Activated CD4-positive, alpha-beta T cell treated with anti-CD3 and anti-CD28 coated beads, Interleukin-2, amount 50 U/mL, for 4 hours (primary cell): ENCODE data around the gene SYTL1.

Experiments
- DNase-seq, 2 experiments: peaks; one replicate each; pipeline ENCODE4 v3.0.0-alpha.2; 2020

Gene SYTL1

DNA sequence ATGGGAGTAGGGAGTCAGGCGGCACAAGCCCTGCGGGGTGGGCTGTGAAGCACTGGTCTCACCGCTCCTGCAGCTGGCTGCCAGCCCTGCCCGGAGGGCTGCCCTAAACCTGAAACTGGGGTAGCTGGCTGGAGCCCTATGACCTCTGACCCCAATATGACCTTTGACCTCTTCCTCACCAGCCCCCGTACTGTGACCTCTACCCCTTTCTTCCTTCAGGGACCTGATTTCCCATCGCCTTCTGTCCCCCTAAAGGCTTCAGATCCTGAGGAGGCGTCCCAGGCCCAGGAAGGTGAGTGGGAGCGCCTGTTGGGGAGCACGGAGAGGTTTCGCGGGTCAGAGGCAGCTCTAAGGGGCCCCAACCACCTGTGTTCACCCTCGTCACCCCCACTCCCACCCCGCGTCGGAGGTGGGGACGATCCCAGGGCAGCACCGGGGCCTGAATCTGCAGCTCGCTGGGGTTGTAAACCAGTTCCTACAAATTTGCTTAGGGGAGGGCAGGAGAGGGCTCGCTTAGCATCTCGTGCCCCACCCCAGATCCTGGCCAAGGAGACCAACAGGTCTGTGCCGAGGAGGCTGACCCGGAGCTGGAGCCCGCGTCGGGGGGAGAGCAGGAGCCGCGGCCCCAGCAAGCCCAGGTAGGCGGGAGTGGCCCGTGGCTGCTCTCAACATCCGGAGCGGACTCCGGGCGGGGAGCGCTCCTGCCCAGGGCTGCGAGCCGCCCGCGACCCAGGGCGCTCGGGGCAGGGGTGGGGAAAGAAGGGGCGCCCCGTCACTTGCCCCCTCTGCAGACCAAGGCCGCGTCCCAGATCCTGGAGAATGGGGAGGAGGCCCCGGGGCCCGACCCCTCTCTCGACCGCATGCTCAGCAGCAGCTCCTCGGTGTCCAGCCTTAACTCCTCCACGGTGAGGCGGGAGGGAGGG, 7.3 kb downstream of the SYTL1 start:
- DNase-seq, result no peak

- no peak for DNase-seq
Observed at GRCh38 chr1:27349784-27350662, 8.2 kb downstream of the SYTL1 start.

DNA sequence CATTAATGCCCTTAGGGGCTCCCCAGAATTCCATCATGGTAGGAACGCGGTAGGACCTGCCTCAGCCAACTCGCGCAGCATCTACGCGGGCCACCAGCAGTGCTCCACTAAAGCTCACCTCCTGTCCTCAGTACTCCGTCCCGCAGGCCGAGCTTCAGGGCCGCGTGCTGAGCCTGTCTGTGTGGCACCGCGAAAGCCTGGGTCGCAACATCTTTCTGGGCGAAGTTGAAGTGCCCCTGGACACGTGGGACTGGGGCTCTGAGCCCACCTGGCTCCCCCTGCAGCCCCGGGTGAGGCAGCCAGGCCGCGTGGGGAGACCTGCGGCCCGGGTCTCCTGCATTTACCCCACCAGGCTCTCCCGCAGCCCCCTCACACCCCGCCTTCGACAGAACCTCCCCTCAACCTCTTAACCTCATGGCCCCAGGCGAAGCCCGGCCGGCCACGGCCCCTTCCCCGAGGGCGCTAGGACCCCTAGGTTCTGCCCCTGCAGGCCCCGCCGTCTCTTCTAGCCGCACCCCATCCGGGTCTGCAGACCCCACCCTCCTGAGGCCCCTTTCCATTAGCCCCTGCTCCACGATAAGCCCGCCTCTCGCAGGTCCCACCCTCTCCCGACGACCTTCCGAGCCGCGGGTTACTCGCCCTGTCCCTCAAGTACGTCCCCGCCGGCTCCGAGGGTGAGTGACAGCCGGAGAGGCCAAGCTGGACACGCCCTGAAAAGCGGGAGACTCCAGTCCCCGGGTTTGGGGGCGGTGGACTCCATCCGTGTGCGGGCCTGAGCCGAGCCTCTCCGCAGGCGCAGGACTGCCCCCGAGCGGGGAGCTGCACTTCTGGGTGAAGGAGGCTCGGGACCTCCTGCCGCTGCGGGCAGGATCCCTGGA, 9.1 kb downstream of the SYTL1 start:
- no peak for DNase-seq

- no peak for DNase-seq
Observed at GRCh38 chr1:27351541-27352107, 9.8 kb downstream of the SYTL1 start.

GRCh38 chr1:27353166-27353565, 11.3 kb downstream of the SYTL1 start:
- DNase-seq, result no peak

- DNase-seq, result no peak
Observed at GRCh38 chr1:27353629-27354028, 11.8 kb downstream of the SYTL1 start.

DNA sequence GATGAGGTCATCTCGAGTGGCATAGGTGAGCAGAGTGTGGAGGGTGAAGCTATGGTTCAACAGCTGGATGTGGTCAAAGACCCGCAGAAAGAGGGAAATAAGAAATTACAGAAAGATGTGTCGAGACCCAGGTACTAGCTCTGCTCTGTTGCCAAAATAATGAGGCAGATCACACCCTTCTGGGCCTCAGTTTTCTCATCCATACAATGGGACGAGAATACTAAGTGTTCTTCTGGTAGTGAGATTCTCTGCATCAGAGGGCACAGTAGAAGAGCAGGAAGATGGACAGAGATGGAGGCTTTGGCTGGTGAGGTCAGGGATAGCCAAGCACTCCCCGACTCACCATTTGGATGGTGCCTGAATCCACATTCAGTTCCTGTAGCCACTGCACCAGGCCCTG, 13.9 kb downstream of the SYTL1 start:
- no peak for DNase-seq

GRCh38 chr1:27356277-27356618, 14.4 kb downstream of the SYTL1 start:
- DNase-seq, result no peak

DNA sequence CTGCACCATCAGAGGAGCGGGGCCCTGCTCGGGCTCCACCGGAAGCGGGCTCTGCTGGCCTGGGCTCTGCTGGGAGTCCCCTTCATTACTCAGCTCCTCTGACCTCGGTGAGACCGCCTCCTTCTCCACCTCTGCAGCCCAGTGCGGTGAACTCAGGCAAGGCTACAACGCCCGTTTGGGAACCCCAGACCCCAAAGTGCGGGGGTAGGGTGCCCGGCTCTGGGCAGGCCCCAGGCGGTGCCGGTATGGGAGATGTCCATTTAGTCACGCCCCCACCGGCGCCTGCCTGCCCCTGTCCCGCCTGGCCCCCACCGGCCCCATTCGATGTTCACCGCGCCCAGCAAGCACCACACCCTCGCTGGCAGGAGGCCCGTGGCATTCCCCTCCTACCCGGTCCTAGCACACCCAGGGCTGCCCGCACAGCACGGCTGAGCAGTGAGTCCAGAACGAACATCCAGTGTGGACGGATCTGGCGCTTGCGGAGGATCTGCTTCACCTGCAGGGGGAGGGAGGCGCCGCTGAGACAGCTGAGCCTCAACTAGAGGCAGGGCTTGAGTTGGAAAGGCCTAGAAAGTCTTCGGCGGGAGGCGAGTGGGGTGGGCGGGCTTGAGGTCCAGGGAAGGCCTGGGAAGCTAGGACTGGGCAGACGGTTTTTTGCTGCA, 14.9 kb downstream of the SYTL1 start:
- no peak for DNase-seq

DNA sequence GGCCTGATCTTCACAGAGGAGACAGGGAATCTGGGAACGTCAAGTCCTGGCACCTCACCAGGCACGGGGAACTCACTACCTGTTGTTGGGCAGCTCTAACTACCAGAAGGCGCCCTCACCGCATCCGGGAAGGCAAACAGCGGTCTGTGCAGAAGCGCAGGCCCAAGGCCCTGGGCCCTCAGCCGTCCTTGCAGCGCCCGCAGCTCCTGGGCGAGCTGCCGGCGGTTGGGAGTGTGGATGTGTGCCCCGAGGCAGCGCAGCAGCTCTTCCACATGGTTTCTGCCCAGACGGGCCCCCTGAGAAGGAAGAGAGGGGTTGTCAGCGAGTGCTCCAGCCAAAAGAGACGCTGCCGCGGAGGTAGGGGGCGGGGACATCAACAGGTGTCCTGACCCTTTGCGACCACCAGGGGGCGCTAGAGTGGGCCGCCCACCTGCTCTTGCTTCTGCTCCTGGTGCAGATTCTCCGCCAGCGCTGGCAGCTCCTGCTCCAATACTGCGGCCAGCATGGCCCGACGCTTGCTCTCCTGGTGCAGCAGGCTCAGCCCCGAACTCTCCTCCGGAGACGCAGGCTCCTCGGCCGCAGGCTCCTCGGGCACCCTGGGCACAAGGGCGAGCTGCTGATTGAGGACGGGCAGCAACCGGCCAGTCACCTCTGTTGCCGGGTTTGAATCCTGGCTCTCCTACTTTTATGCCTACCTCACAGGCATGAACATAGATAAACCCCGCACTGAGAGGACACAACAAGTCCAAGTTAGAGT, 15.6 kb downstream of the SYTL1 start:
- peak; percentile 76 to 77 for DNase-seq

DNA sequence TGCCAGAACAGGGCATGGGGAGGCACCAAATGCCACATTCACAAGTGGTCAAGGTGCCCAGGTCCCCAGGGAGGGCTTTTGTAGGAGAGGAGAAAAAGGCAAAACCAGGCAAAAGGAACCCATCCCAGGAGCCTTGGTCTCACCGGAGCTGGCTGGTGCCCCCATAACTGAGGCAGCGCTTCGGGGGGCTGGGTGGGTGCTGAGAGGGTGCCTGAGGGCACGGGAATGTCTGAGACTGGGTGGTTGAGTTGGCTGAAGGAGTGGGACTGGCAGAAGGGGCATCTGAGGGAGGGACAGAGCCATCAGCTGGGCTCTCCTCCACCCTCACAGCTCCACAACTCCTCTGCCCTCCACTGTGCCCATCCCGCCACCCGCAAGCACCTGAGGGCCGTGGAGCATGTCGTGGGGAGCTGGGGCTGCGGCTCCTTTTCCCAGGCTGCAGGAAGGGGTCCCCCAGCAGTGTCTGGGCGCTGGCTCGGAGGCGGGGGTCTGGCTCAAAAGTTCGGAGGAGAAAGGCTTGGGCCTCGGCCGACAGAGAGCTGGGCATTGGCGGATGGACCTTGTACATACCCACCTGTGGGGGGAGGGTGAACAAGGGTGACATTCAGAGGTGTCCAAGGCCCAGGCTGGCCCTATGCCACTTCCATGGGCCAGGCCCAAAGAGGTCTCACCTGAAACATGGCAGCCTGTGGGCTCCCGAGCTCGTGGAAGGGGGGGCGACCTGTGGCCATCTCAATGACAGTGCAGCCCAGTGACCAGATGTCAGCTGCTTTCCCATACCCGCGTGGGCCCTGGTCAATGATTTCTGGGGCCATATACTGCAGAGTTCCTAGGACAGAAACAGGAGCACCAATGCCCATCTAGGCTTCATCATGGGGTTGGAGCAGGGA, 16.5 kb downstream of the SYTL1 start:
- DNase-seq, result no peak

DNA sequence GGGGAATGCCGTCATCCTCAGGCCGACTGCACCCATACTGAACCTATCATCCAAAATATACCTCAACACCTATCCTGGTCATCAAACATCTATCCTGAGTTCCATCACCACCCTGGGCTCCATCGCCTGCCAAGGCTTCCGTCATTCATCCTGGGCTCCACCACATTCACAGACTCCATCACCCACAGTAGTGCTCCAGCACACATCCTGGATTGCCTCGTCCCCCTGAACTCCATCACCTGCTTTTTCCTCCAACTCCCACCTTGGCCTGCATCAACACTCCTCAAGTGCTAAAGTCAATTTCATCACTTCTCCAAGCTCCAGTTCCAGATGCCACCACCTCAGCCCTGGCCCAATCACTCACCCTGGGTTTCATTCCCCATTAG, 17.1 kb downstream of the SYTL1 start:
- no peak for DNase-seq

DNA sequence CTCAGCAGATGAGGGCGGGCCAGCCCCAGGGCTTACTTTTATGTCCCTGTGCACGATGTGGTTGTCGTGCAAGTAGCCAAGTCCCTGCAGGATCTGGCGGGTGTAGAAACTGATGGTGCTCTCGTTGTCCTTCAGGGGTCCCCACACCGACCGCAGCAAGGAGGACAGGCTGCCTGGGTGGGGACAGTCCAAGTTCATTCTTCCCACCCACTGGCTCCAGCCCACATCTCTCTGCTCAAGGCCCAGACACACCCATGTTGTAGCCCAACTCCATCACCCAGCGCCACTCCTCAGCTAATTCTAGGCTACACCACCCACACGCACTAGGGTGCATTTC, 18.0 kb downstream of the SYTL1 start:
- no peak for DNase-seq

DNA sequence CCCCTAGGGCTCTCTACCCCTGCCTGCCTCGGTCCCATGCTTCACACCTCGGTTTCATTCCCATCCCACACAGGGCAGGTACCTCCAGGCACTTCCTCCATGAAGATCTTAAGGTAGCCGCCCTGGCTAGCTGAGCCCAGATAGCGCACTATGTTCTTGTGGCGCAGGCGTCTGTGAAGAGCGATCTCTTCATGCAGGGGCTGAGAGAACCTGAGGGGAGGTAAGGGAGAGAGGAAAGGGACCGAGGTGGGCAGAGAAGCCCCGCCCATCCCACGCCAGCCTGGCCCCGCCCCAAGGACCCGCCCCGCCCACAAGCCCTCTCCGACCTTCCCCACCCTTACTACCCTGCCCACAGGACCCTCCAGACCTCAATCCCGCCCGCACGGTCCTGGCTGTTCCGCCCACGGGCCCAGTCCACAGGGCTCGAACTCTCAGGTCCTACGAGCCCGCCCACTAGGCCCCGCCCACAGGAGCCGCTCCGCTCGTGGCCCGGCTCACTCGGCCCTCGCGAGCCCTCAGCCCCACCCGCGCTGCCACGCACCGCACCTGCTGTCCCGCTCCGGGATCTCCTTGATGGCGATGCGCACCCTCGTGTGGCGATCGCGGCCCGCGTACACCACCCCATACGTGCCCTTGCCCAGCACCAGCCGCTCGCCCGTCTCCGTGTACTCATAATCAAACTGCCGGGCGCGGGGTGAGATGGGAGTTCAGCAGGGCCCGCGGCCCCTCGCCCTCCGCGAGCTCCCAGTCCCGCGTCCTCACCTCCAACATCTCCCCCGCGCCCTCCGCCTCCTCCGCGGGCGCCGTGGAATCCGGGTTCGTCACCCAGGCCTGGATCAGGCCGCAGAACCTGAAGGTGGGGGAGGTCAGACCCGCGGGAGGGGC, 18.6 kb downstream of the SYTL1 start:
- DNase-seq, result peak in 1 of 2 experiments; percentile 35

- DNase-seq, result no peak
Observed at GRCh38 chr1:27361044-27361402, 19.2 kb downstream of the SYTL1 start.

GRCh38 chr1:27361553-27361952, 19.7 kb downstream of the SYTL1 start:
- no peak for DNase-seq

DNA sequence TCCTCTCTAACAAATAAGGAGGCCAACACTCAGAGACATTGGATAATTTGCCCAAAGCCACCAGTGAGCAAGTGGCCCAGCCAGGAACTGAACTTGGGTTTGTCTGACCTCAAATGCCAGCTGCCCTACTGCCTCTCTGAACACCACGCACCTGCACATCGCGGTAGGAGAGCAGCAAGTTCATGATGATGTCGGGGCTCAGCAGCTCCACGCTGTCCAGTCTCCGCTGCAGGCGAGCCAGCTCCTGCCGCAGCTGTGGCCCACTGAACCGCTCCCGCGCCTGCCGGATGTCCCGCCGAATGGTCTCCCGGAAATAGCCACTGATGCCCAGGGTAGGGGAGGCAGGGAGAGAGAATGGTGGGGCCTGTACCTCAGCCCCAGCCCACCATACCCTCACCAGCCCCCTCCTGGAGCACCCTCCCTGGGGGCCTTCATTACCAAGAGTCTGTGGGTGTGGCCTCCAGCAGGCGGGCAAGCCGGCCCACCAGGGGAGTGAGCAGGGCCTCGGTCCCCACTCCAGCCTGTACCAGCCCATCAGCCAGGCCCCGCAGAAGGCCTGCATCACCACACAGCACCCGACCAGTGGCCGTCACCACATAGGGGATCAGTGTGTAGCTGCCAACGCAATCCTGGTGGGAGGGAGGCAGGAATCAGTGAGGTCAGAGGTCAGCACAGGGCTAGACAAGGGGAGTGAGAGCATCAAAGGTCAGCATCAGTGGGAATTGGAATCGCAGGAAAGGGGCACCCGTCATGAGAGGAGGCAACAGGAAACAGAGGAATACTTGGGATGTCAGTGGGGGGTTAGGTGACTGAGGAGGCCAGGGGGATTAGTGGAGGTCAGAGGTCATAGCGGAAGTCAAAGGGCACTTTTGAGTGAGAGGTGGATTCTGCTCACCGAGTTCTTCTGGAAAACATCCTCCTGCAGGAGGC, 22.2 kb downstream of the SYTL1 start:
- DNase-seq, result no peak

- no peak for DNase-seq
Observed at GRCh38 chr1:27364696-27365371, 23.0 kb downstream of the SYTL1 start.
